Measurements from ENCODE around the gene AGMAT. TPM values are rescaled to one million over a fixed set of nuclear protein-coding genes. Genes with fewer than 3 reads are reported as not detected.

The AGMAT gene, protein sequence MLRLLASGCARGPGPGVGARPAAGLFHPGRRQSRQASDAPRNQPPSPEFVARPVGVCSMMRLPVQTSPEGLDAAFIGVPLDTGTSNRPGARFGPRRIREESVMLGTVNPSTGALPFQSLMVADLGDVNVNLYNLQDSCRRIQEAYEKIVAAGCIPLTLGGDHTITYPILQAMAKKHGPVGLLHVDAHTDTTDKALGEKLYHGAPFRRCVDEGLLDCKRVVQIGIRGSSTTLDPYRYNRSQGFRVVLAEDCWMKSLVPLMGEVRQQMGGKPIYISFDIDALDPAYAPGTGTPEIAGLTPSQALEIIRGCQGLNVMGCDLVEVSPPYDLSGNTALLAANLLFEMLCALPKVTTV
- 0.11 TPM for total RNA-seq
- long read RNA-seq = 0 reads

DNA sequence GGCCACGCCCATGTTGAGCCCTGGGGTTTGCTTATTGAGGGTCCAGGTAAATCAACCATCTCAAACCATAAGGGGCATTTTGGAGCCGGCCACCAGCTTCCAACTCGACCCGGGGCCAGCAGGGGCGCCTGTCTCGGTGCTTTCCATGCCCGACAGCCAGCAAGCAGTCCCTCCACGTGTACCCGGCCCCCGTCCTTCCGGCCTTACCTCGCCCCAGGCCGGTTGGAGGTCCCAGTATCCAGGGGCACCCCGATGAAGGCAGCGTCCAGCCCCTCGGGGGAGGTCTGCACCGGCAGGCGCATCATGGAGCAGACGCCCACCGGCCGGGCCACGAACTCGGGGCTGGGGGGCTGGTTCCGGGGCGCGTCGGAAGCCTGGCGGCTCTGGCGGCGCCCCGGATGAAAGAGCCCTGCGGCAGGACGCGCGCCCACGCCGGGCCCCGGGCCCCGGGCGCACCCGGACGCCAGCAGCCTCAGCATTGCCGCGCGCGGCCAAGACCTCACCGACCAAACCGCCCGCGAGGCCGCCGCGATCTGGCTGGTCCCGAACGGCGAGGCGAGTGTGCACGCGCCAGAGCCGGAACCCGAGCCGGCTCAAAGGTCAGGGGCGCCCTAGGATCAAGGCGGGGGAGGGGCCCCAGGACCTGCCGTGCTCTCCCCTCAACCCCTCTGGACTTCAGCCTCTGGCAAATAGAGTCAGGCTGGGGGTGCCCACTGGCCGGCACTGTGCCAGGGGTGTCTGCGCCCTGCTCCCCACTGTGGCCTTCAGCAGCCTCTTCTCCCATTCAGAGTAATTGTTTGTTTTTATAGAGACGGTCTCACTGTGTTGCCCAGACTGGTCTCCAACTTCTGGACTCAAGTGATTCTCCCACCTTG is at the start of gene AGMAT:
Gene AGMAT, minus strand, starts transcription at position 563 of the 875 bp plus-strand sequence. Its CDS starts 84 bp downstream, at position 479.
- ATAC-seq (peak; percentile 54), DNase-seq (ENCODE audit: missing footprints) (no peak)
- intact Hi-C loops (cut with DNase I) = no loop called here

DNA sequence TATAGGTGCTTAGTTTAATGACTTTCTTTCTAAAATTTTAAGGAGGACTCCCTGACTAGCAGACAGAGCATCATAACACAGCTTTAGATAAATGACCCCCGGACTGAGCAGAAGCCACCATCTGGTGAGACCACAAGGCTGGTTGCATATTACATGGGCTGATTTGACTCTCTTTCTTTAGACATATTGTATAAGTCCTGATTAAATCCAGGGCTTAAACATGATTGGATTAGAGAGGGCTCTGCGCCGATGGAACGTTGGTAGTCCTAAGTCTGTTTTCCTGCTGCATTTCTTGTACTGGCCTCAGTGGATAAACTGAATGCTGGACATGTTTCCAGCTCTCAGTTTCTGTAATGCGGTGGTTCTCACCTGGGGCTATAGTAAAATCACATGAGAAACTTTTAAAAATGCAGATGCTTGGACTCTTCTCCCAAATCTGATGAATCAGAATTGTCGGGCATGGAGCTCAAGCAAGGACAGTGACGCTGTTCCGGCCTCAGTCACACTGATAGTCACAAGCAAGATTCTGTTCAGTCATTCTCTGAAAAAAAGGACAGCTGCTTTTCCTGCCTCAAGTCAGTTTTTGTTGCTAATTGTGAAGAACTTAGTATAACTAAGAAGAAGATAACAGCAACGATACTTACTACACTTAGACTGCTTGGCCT is 49.0 kb upstream of the AGMAT start:
- ATAC-seq = no peak
- intact Hi-C loops (cut with DNase I) = no loop called here
- no peak for DNase-seq (ENCODE audit: missing footprints)

DNA sequence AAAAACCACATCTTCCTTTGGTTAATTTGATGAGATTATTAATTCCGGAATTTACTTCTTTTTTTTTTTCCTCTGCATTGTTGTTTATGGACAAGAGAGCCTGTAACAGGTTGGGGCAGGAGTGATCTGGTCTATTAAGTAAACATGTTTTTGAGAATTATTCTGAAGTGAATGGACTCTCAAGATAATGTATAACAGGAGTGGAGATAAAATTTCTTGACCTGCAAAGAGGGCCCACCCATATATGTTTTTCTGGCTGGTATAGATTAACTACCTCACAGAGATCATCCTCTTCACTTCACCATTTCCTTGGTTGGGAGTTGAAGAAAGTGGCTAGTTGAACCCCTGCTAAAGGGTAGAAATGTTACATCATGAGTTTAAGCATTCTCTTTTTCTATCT is 43.2 kb upstream of the AGMAT start:
- intact Hi-C loops (cut with DNase I) = loop anchor here (5.0 kb wide), 1 partner anchor 54 kb away; the partner anchor contains the start of gene PLEKHM2

DNA sequence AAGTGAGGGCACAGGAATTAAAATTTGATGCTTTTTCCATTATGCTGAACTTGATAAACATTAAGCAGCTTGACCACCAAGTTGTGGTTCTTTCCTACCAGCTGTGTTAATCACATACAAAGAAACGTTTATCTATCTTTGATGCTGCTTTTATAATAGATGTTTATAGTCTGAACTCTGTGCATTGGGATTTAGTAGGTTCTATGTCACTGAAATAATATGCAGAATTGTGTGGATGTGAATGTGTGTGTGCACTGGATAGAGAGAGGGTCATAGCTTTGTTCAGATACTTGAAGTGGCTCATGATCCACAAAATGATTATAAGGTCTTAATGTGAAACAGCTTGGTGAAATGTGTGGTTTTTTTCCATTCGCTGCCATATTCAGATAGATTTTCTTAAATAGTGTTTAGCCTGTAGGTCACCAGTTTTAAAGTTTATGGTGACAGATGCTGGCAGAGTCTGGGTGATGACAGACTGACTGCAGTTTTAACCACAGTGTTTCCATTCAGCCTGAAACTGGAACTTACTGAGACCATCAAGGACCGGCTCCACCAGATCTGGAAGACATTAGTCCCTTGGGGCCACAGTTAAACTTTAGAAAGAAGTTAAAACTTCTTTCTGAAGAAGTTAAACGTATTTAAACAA is 42.6 kb upstream of the AGMAT start:
- ATAC-seq (peak; percentile 65), DNase-seq (ENCODE audit: missing footprints) (no peak)
- intact Hi-C loops (cut with DNase I) = loop anchor here (5.0 kb wide), 1 partner anchor 55 kb away; the partner anchor contains the start of gene PLEKHM2

More for the DNA sequence above, 43.2 kb upstream of the AGMAT start:
- DNase-seq (ENCODE audit: missing footprints) (no peak), ATAC-seq (no peak)

DNA sequence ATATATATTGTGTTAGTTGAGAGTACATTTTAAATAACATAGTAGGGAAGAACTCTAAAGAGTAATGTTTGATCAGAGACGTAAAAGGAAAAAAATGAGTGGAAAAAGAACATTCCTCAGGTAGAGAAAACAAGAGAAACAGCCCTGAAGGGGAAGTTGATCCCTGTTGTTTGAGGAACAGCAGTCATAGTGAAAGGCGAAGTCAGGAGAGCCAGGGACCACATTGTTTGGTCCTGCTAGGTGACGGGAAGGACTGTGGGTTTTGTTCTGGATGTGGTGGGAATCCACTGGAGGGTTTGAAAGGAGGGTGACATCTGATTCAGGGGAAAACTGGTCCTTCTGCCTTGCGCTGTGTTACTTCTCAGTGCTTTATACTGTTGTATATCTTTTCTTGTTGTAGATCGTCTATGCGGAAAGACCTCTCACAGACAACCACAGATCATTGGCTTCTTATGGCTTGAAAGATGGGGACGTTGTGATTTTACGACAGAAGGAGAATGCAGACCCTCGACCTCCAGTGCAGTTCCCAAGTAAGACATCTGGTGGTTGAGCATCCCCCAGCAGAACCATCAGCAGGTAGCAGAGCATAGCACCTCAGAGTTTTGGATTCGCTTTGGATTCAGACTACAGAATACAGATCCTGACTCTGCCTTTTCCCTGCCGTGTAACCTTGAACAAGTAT is 41.6 kb upstream of the AGMAT start:
- intact Hi-C loops (cut with DNase I) = loop anchor here (5.0 kb wide), 1 partner anchor 56 kb away; the partner anchor contains the start of gene PLEKHM2
- ATAC-seq (no peak), DNase-seq (ENCODE audit: missing footprints) (no peak)

DNA sequence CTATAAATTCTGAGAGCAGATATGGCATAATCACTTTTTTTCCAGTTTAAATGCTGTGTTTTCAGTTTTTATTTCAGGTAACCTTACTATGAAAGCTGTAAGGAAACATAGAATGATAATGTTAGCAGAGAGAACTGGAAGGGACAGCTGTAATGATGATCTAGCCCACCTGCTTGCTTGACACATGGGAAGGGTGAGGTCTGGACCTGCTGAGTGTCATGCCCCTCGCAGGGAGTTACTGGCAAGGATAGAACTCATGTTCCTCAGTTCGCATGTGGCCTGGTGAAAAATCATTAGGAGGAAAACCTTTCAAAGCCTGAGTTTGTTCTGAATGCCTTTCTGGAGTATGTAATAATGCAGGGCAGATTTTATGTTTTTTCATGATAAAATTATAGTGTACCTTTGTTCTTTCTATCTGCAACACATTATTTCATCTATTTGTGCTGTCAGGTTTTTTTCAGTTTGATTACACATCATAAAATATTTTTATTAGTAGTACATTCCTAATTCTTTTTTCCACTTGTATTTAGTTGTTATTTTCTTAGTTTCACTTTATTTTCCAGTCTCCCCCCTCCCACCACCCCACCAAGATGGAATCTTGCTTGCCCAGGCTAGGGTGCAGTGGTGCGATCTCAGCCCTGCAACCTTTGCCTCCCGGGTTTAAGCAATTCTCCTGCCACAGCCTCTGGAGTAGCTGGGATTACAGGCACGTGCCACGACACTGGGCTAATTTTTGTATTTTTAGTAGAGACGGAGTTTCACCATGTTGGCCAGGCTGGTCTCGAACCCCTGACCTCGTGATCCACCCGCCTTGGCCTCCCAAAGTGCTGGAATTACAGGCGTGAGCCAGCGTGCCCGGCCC is 40.4 kb upstream of the AGMAT start:
- ATAC-seq (no peak), DNase-seq (ENCODE audit: missing footprints) (no peak)
- intact Hi-C loops (cut with DNase I) = loop anchor here (5.0 kb wide), 1 partner anchor 57 kb away; the partner anchor contains the start of gene PLEKHM2

DNA sequence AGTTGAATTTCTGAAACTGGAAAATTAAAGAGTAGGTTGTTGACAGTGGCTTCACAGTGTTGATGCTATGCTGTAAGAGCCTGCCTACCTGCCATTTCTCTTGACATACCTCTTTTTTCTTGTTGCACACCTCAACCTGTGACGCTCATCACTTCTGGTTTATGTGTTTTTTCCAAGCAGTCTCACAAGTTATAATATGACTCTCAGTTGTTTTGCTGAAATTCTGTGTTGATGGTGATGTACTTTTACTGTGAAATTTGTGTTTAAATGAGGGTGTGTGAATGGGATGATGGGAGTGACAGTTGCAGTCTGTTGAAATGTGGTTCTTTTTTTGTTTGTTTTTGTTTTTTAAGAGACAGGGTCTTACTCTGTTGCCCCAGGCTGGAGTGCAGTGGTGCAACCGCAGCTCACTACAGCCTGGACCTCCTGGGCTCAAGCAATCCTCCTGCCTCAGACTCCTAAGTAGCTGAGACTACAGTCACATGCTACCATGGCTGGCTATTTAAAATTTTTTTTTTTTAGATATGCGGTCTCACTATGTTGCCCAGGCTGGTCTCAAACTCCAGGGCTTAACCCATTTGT is 39.4 kb upstream of the AGMAT start:
- DNase-seq (ENCODE audit: missing footprints) (no peak), ATAC-seq (no peak)
- intact Hi-C loops (cut with DNase I) = no loop called here

DNA sequence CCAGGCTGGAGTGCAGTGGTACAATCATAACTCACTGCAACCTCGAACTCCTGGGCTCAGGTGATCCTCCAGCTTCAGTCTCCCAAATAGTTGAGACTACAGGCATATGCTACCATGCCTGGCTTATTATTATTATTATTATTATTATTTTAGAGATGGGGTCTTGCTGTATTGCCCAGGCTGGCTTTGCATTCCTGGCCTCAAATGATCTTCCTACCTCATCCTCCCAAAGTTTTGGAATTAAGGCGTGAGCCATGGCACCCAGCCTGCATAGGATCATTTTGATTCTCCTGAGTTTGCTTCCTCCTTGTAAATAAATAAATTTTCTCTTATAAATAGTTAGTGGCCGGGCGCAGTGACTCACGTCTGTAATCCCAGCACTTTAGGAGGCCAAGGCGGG is 38.6 kb upstream of the AGMAT start:
- ATAC-seq (no peak), DNase-seq (ENCODE audit: missing footprints) (no peak)
- intact Hi-C loops (cut with DNase I) = no loop called here

DNA sequence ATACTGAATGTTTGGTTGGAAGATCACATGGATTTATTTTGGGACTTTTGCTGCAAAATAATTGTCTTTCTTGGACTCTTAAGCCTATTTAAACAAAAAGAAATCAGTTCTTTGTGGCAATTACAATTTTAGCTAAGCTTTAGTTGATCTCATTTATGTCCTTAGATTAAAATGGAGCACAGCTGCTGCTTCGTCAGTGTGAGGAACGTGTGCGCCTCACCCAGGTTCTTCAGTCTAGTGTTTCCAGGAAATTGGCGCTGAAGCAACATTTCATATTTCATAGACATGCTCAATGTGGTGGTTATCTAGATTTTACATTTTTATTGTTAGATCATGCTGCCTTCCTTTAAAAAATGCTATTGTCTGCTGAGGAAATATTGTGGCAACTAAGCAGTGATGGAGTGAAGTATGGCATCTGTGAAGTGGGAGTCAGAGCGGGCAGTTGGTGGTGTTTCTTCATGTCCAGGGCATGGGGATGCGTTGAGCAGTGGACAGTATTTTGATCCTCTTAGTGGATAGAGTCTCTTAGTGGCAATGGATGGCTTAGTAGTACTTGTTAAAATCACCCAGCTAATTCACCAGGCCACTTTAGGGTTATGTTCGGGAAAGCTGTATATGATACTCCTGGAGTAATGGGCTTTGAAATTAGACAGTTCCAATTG is 38.0 kb upstream of the AGMAT start:
- intact Hi-C loops (cut with DNase I) = no loop called here
- DNase-seq (ENCODE audit: missing footprints) (no peak), ATAC-seq (no peak)

DNA sequence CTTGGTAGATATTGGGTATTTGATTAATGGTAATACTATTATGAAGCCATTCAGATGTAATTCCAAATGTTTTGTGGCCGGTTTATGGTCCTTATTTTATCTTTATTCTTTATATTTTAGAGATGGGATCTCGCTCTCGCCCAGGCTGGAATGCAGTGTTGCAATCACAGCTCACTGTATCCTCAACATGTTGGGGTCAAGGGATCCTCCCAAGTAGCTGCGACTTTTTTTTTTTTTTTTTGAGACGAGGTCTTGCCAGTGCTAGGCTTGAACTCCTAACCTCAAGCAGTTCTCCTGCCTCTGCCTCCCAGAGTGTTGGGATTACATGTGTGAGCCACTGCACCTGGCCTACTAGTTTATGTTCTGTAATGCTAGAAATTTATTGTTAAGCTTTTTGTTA is 37.1 kb upstream of the AGMAT start:
- no peak for ATAC-seq

DNA sequence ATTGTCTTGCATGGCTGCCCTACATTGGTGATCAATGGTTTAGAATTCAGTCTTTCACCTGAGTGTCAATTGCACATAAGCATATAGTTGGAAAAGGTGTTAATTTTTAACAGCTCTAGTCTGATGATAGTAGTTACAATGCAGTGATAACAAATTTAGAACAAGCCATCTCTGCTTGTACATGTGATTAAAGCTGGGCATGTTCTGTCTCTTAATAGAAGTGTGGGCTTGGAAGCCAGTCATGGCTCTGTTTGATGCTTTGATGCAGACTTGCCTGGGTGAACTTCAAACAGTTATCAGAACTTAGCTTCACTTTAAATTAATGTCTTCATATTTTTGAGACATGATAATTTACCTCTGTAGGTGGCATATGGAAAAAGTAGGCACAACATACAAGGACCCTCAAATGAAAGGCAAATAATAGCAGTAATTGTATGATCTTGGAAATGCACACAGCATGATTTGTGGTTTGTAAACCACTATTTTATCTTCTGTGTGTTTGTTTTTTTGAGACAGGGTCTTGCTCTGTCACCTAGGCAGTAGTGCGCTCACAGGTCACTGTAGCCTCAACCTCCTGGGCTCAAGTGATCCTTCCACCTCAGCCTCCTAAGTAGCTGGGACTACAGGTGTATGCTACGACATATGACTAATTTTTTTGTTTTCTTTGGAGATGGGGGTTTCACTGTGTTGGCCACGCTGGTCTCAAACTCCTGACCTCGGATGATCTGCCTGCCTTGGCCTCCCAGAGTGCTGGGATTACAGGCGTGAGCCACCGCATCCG is 36.2 kb upstream of the AGMAT start:
- no peak for ATAC-seq
- DNase-seq (ENCODE audit: missing footprints) = no peak
- intact Hi-C loops (cut with DNase I) = no loop called here

More for the DNA sequence above, 37.1 kb upstream of the AGMAT start:
- intact Hi-C loops (cut with DNase I) = no loop called here
- DNase-seq (ENCODE audit: missing footprints) = no peak

DNA sequence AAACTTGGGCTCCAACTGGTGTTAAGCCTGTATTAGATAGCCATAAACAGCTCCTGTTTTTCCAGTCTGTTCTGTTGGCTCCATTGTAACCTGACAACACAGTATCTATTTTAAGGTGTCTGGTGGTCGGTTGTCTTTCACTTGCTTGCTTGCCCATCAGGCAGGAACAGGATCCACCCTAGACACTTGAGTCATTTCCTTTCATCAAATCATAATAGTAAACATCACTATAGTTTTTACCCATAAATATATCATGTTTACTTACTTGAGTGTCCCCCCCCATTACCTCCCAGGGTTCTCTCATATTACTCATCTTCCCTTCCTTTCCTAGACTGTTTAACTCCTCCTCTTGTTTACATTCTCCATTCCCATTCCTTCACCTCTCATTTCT is 35.3 kb upstream of the AGMAT start:
- intact Hi-C loops (cut with DNase I) = no loop called here
- ATAC-seq = no peak

DNA sequence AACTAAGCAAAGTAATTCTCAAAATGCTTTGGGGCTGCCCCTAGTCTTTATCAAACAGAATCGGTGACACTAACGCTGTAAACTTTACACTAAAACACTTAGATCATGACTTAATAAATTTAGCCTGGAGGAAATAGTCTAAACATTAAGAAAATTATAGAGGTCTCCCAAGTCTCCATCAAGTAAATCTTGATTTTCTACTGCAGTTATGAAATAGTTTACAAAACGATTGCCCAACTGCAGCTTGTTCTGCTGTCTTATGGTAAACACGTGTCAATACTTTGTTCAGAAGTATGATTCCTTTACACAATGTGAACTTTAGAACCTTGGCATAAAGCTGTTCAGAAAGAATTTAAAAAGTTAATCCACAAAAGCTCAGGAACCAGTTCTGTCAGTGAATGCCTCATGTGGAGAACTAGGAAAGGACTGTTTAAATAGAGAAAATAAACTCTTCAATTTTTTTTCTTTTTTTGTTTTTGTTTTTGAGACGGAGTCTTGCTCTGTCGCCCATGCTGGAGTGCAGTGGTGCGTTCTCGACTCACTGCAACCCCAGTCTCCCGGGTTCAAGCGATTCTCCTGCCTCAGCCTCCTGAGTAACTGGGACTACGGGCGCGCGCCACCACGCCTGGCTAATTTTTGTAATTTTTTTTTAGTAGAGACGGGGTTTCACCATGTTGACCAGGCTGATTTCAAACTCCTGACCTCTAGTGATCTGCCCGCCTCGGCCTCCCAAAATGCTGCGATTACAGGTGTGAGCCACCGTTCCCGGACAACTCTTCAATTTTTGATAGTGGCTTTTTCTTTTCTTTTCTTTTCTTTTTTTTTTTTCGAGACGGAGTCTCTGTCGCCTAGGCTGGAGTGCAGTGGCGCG is 34.0 kb upstream of the AGMAT start:
- no peak for DNase-seq (ENCODE audit: missing footprints)
- intact Hi-C loops (cut with DNase I) = loop anchor here (5.0 to 10.0 kb wide), 2 partner anchors 92 to 746 kb away; partner anchors contain the start of genes DNAJC16 and SZRD1
- no peak for ATAC-seq

More for the DNA sequence above, 35.3 kb upstream of the AGMAT start:
- no peak for DNase-seq (ENCODE audit: missing footprints)

DNA sequence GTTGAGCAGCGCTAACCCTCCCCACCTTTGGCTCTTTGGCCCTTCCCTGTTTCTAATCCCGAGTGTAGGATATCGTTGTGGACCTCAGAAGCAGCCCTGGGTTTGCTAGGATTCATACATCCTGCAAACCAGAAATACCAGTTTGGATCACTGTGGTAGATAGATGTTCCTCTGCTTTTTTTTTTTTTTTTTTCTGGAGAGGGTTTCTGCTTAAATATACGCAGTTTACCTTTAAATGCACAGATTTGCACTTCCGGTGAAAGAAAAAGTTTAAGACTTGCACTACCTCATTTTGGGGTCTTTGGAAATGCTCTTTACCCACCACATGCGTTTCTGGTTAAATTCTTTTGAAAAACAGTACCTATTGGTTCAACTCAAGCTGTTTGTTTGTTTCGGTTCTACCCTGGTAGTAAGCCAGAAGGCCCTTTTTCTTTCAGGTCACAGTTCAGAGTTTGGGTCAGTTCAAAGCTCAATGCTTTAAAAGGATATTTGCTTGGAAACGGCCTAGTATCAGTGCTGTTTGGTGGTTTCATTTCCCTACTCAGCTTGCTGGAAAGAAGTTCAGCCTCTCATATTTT is 33.3 kb upstream of the AGMAT start:
- intact Hi-C loops (cut with DNase I) = loop anchor here (5.0 to 10.0 kb wide), 2 partner anchors 91 to 747 kb away; partner anchors contain the start of genes DNAJC16 and SZRD1
- ATAC-seq (no peak), DNase-seq (ENCODE audit: missing footprints) (no peak)

Data from Right ventricle myocardium inferior (tissue), 1 donor.